ENCODE results near the gene CTBP2. TPM values are rescaled to one million over a fixed set of nuclear protein-coding genes. Genes with fewer than 3 reads are reported as not detected.

The CTBP2 gene
- polyA plus RNA-seq, 4 donors: 88.3 to 90.6 (median 90.0) TPM

Other genes with a start within 250 kb of the CTBP2 start
- gene ZRANB1, start 218.4 kb downstream of the CTBP2 start, polyA plus RNA-seq (ENCODE audit: insufficient read length in 4 of 4): 10 to 100 TPM; 23.0 to 31.5 (median 27.9) TPM